ENCODE data around the gene ZNF500.

The ZNF500 gene

GRCh38 chr16:4709481-4709880 is 57.5 kb downstream of the ZNF500 start:
- no peak overlapping the region for H3K27ac ChIP-seq
- TF ChIP-seq, protein P1, sequence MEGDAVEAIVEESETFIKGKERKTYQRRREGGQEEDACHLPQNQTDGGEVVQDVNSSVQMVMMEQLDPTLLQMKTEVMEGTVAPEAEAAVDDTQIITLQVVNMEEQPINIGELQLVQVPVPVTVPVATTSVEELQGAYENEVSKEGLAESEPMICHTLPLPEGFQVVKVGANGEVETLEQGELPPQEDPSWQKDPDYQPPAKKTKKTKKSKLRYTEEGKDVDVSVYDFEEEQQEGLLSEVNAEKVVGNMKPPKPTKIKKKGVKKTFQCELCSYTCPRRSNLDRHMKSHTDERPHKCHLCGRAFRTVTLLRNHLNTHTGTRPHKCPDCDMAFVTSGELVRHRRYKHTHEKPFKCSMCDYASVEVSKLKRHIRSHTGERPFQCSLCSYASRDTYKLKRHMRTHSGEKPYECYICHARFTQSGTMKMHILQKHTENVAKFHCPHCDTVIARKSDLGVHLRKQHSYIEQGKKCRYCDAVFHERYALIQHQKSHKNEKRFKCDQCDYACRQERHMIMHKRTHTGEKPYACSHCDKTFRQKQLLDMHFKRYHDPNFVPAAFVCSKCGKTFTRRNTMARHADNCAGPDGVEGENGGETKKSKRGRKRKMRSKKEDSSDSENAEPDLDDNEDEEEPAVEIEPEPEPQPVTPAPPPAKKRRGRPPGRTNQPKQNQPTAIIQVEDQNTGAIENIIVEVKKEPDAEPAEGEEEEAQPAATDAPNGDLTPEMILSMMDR (conservative IDR thresholded peaks at IDR 0.05), result no peak
- no peak for TF ChIP-seq ZFX (IDR thresholded peaks at IDR 0.05)

DNA sequence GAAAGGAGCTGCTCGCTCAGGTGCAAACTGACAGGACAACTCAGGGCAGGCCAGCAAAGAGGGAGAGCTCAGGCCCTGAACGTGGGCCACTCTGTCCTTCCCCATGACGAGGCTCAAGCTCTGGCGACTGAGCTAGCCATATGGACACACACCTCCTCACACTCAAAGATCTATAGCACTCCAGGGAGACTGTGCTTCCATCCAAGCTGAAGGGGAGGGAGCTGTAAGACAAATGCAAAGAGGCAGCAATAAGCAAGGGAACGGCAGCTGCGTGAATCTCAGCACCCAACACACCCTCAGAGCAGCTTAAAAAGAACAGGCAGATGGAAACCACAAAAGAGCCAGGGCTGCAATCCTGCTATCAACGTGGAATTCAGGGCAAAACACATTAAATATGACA is 60.1 kb downstream of the ZNF500 start:
- H3K27ac ChIP-seq, result no peak overlapping the region
- TF ChIP-seq, protein P1 (conservative IDR thresholded peaks at IDR 0.05), result no peak
- no peak for TF ChIP-seq ZFX (IDR thresholded peaks at IDR 0.05)

DNA sequence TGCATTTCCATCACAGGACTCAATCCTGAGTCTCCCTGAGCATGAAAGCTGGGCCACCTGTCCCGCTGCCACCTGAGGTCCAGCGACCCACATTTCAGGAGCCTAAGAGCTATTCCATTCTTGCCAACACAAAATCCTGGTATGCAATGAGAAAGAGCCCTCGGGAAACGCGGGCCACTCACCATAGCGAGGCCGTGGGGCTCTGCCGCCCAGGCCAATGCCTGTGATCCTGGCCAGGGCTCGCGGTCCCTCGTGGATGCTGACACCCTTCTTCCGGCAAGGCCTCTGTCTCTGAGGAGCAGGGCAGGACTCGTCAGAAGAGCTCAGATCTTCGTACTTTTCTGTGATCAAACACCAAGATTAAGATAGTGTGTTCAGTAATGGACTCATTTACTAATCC is 62.0 kb downstream of the ZNF500 start:
- TF ChIP-seq ZFX (IDR thresholded peaks at IDR 0.05), result no peak
- TF ChIP-seq, protein P1 (conservative IDR thresholded peaks at IDR 0.05), result no peak
- H3K27ac ChIP-seq, result no peak overlapping the region

DNA sequence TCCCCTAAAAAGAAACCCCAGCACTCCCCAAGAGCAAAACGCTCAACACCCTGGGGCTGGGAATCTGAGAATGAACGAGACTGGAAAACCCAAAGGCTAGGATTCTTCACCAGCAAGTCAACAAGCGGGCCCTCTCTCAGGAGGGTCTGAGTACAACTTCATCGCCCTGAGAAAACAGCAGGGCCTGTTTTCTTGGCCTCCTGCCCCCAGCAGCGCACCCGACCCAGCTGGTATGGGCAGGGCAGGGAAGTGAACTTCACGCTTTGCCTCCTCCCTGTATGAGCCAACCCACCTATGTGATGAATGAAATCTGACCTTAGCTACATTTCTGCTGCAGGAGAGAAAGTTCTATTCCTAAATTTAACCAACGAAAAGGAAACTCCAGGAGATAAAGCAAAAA is 62.5 kb downstream of the ZNF500 start:
- no peak overlapping the region for H3K27ac ChIP-seq
- no peak for TF ChIP-seq ZFX (IDR thresholded peaks at IDR 0.05)
- TF ChIP-seq, protein P1 (conservative IDR thresholded peaks at IDR 0.05), result no peak

DNA sequence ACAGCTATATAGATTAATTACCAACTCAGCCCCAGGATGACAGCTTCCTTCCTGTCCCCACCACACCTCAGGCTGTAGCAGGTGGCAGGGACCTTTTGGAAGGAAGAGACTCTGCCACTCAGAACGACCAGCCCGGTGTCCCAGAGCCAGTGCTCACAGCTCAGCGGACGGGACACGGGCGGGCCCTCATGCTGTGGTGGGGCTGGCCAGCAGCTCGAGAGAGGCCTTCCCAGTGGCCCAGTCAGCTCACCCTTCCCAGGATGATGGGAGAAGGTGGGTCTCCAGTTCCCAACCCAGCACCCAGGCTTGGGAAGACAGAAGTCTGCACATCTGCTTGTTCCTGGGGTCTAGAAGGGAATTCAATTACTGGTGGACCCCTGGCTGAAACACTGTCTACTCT is 63.1 kb downstream of the ZNF500 start:
- TF ChIP-seq, protein P1 (conservative IDR thresholded peaks at IDR 0.05), result no peak
- TF ChIP-seq ZFX (IDR thresholded peaks at IDR 0.05), result no peak
- no peak overlapping the region for H3K27ac ChIP-seq

GRCh38 chr16:4702466-4702808 is 64.5 kb downstream of the ZNF500 start:
- no peak overlapping the region for H3K27ac ChIP-seq
- TF ChIP-seq ZFX (IDR thresholded peaks at IDR 0.05), result no peak
- TF ChIP-seq, protein P1 (conservative IDR thresholded peaks at IDR 0.05), result no peak

DNA sequence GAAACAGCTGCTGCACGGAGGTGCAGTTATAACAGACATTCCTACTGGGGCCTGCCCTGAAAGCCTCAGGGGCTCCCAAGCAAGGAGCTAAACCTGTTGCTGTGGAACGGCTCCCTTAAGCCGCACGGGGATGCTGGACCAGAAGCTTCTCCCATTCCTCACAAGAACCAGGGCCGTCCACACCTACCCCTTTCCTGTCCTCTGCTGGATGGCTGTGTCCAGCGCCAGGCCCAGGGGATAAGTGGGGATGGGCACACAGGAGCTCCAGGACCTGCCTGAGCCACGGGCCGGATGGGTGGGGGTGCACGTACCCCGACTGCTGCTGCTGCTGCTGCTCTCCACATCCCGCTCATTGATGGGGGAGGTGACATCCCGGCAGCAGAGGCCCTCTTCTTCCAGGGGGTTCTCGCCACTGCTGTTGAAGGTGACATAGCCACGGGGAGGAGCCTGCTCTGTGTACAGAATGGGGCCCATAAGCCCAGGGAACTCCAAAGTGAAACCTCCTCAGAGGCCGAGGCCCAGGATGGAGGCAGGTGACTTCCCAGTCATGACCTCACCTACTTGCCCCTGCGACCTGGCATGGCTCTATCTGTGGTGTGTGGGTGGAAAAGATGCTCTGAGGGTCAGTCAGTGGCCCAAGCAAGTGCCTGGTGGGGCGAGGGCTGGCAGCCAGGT is 65.0 kb downstream of the ZNF500 start:
- no peak overlapping the region for H3K27ac ChIP-seq

More for the DNA sequence above, 65.0 kb downstream of the ZNF500 start:
- TF ChIP-seq, protein P1 (conservative IDR thresholded peaks at IDR 0.05), result no peak
- no peak for TF ChIP-seq ZFX (IDR thresholded peaks at IDR 0.05)
